ENCODE results near the gene NID1. TPM values are rescaled to one million over a fixed set of nuclear protein-coding genes. Genes with fewer than 3 reads are reported as not detected.

Gene NID1
- total RNA-seq, 6 experiments from 2014 or later, result 97.5 to 124 (median 107) TPM

- DNase-seq, result no peak
- no peak for TF ChIP-seq CTCF (IDR thresholded peaks at IDR 0.05)
- peaks cover 6% of the 10 kb centered on the region; the same call in 1 of the 2 replicates for H3K9me3 Mint-ChIP-seq
Observed at GRCh38 chr1:236103059-236103458, 38.2 kb upstream of the NID1 start.

GRCh38 chr1:236102611-236103010 is 37.7 kb upstream of the NID1 start:
- H3K4me3 Mint-ChIP-seq, result no peak overlapping the region
- H3K27ac Mint-ChIP-seq, result no peak overlapping the region
- H3K4me1 Mint-ChIP-seq (ENCODE audit: low read depth), result peaks cover 14% of the 10 kb centered on the region
- no peak for DNase-seq
- H3K36me3 Mint-ChIP-seq (ENCODE audit: low read depth), result no peaks in the 10 kb centered on the region
- no peak for TF ChIP-seq CTCF (IDR thresholded peaks at IDR 0.05)
- peaks cover 10% of the 10 kb centered on the region for H3K27me3 Mint-ChIP-seq (ENCODE audit: insufficient read depth)
- peaks cover 9% of the 10 kb centered on the region for H3K9me3 Mint-ChIP-seq

More at GRCh38 chr1:236103059-236103458, 38.2 kb upstream of the NID1 start:
- peaks cover 14% of the 10 kb centered on the region for H3K4me1 Mint-ChIP-seq (ENCODE audit: low read depth)
- H3K36me3 Mint-ChIP-seq (ENCODE audit: low read depth), result no peaks in the 10 kb centered on the region
- H3K27ac Mint-ChIP-seq, result no peak overlapping the region
- peaks cover 10% of the 10 kb centered on the region for H3K27me3 Mint-ChIP-seq (ENCODE audit: insufficient read depth)
- H3K4me3 Mint-ChIP-seq, result no peak overlapping the region

DNA sequence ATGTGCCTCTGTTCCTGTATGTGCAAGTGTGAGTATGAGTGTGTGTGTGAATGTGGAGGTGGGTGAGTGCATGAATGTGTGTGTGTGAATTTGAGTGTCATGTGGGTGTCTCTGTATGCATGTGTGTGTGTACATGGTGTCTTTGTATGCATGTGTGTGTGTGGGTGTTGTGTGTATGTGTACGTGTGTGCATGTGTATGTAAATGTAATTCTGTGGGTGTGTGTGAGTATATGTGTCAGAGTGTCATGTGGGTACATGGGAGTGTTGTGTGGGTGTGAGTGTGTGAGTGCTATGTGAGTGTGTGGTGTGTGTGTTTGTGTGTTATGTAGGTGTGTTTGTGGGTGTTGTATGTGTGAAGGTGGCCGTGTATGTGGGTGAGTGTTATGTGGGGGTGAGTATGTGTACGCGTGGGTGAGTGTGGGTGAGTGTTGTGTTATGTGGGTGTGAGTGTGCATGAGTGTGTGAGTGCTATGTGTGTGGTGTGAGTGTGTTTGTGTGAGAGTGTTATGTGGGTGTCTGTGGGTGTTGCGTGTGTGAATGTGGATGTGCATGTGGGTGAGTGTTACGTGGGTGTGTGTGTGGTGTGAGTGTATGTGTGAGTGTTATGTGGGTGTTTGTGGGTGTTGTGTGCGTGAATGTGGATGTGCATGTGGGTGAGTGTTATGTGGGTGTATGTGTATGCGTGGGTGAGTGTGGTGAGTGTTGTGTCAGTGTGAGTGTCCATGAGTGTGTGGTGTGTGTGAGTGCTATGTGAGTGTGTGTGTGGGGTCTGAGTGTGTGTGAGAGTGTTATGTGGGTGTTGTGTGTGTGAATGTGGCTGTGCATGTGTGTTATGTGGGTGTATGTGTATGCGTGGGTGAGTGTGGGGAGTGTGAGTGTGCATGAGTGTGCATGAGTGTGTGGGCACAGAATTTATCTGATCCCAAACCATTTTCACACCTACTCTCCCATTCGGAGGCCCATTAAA is 36.6 kb upstream of the NID1 start:
- H3K9me3 Mint-ChIP-seq, result peaks cover 20% of the 10 kb centered on the region
- peaks cover 3% of the 10 kb centered on the region; the same call in 1 of the 2 replicates for H3K36me3 Mint-ChIP-seq (ENCODE audit: low read depth)
- H3K27ac Mint-ChIP-seq, result no peak overlapping the region
- H3K4me3 Mint-ChIP-seq, result no peak overlapping the region
- H3K27me3 Mint-ChIP-seq (ENCODE audit: insufficient read depth), result peaks cover 18% of the 10 kb centered on the region
- DNase-seq, result no peak
- H3K4me1 Mint-ChIP-seq (ENCODE audit: low read depth), result peaks cover 6% of the 10 kb centered on the region; the same call in 1 of the 2 replicates
- no peak for TF ChIP-seq CTCF (IDR thresholded peaks at IDR 0.05)

DNA sequence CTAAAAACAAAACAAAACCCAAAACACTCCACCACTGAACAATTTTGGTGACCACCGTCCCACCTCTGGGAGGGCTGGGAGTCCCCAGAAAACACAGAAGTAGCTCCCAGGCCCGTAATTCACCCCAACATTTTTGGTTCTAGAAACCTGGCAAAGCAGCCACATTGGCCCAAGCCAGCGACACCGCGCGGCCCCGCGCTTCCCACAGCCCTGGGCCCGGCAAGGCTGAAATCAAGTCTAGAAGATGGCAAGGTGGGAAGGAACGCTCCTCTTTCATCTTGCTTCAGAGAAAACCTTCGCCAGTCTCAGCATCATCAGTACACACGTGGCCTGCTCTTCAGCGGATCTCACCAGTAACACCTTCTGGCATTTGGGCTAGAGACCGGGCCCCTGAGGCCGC is 35.9 kb upstream of the NID1 start:
- peaks cover 26% of the 10 kb centered on the region for H3K9me3 Mint-ChIP-seq
- no peak overlapping the region for H3K27ac Mint-ChIP-seq
- peaks cover 4% of the 10 kb centered on the region for H3K36me3 Mint-ChIP-seq (ENCODE audit: low read depth)
- TF ChIP-seq CTCF (IDR thresholded peaks at IDR 0.05), result no peak
- H3K4me1 Mint-ChIP-seq (ENCODE audit: low read depth), result peaks cover 6% of the 10 kb centered on the region; the same call in 1 of the 2 replicates
- H3K27me3 Mint-ChIP-seq (ENCODE audit: insufficient read depth), result peaks cover 22% of the 10 kb centered on the region
- no peak for DNase-seq
- H3K4me3 Mint-ChIP-seq, result no peak overlapping the region

DNA sequence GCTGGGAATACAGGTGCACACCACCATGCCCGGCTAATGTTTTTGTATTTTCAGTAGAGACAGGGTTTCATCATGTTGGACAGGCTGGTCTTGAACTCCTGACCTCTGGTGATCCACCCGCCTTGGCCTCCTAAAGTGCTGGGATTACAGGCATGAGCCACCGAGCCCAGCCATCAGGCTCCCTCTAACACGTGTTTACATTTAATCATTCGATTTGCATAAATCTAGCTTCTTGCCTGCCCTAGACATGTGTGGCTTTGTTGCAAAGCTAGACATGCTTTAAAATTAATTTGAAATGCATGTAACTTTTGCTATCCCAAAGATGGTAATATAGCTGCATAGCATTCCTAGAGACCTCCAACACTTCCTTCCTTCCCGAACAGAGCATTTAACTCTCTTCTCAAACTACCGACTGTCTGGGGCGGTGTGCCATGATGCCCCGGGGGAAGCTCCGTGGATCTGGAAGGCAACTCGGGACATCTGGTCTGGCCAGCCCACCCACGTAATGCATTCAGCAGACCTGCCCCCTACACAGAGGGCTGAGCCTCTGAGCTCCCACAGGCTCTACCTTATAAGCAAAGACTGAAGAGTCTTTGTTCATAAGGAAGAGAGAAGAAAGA is 34.6 kb upstream of the NID1 start:
- Mint-ChIP-seq H3K4me1 (ENCODE audit: low read depth) (peaks cover 6% of the 10 kb centered on the region; the same call in 1 of the 2 replicates), H3K27me3 (ENCODE audit: insufficient read depth) (peaks cover 28% of the 10 kb centered on the region), H3K36me3 (ENCODE audit: low read depth) (peaks cover 4% of the 10 kb centered on the region), H3K4me3 (no peak overlapping the region), H3K9me3 (peaks cover 35% of the 10 kb centered on the region), H3K27ac (no peak overlapping the region)
- DNase-seq, result no peak
- TF ChIP-seq CTCF (IDR thresholded peaks at IDR 0.05), result no peak

All from HFFc6 (cell line).